ENCODE measurements around the gene KDM5B.

GRCh38 chr1:202683029-202683428, 125.2 kb downstream of the KDM5B start:
- TF ChIP-seq CTCF (conservative IDR thresholded peaks at IDR 0.05; ENCODE audit: low read length) = no peak
- TF ChIP-seq EZH2phosphoT487 (IDR thresholded peaks at IDR 0.05; ENCODE audit: borderline replicate concordance, low read depth, low read length) = no peak
